GM12878 (cell line): Measurements from ENCODE around the gene LAMA2. TPM values are rescaled to one million over a fixed set of nuclear protein-coding genes. Genes with fewer than 3 reads are reported as not detected.

ENCODE experiments used
- ATAC-seq: fragments of 200-7000 bp; cut with Tn5 transposase; 3 replicates; pipeline ENCODE4 v1.9.1; 2020; ENCODE audit warnings: mild to moderate bottlenecking, moderate library complexity
- BruUV-seq: library from RNA; stranded (reverse); fragments of 400-500 nt; replicated peaks from 2 replicates; lab custom pipeline; 2021; lab: Mats Ljungman, UMichigan
- CTCF ChIA-PET: fragments of 300-600 bp; sonication (Branson Sonifier 250); formaldehyde crosslinking; extraction: SDS; loops from one replicate; lab custom pipeline; 2021; ENCODE audit warnings: inconsistent platforms; lab: Yijun Ruan, JAX
- POLR2A ChIA-PET: fragments of 350-600 bp; formaldehyde crosslinking; extraction: SDS; loops from one replicate; lab custom pipeline; 2021; ENCODE audit warnings: inconsistent platforms; lab: Charles Lee
- RAD21 ChIA-PET: fragments of 300-600 bp; sonication (Branson Sonifier 250); formaldehyde crosslinking; loops from one replicate; lab custom pipeline; 2023; ENCODE audit warnings: antibody characterized with exemption; ENCODE audit not compliant: unreplicated experiment; lab: Charles Lee
- SMC1A ChIA-PET: fragments of 300-600 bp; sonication (Branson Sonifier 250); formaldehyde crosslinking; loops from one replicate; lab custom pipeline; 2023; ENCODE audit not compliant: unreplicated experiment, uncharacterized antibody; lab: Charles Lee
- DNase-seq: peaks from one replicate; pipeline ENCODE4 v3.0.0-alpha.2; 2011; ENCODE audit warnings: low read depth, low spot score
- FAIRE-seq: peaks from 3 replicates; lab custom pipeline; 2011; peaks lifted over from hg19 to GRCh38; lab: Jason Lieb, UNC
- H2AFZ ChIP-seq: 2 replicates; pipeline ENCODE4 v1.6.0; 2011; ENCODE audit warnings: low read depth, low read length, control low read depth; ENCODE audit not compliant: control insufficient read depth
- H3K27ac ChIP-seq: 2 replicates; pipeline ENCODE4 v1.5.1; 2011; ENCODE audit warnings: control low read depth; ENCODE audit not compliant: control insufficient read depth, insufficient read depth
- H3K27me3 ChIP-seq, 2 experiments: replicated peaks in 1 of 2; 2 replicates each; pipeline versions ENCODE4 v1.6.0 to v1.6.1; 2011; ENCODE audit warnings: low read length in 1 of 2; ENCODE audit not compliant: control insufficient read depth in 2 of 2, insufficient read depth in 2 of 2
- H3K36me3 ChIP-seq, 2 experiments: 2 replicates each; pipeline ENCODE4 v1.5.1; 2011; ENCODE audit warnings: low read length in 1 of 2; ENCODE audit not compliant: control insufficient read depth in 2 of 2, insufficient read depth in 2 of 2
- H3K4me1 ChIP-seq: 2 replicates; pipeline ENCODE4 v1.6.1; 2011; ENCODE audit warnings: mild to moderate bottlenecking, low read length, moderate library complexity, mixed read lengths; ENCODE audit not compliant: control insufficient read depth, insufficient read depth
- H3K4me2 ChIP-seq: 2 replicates; pipeline ENCODE4 v1.6.0; 2011; ENCODE audit warnings: control low read depth; ENCODE audit not compliant: control insufficient read depth, insufficient read depth
- H3K4me3 ChIP-seq: fragments of 200-600 bp; sonication (generic); 2 replicates; pipeline ENCODE4 v1.5.1; 2016
- H3K79me2 ChIP-seq: 2 replicates; pipeline ENCODE4 v1.6.0; 2011; ENCODE audit warnings: low read length; ENCODE audit not compliant: control insufficient read depth, insufficient read depth
- H3K9ac ChIP-seq: 2 replicates; pipeline ENCODE4 v1.8.0; 2011; ENCODE audit warnings: low read length, control low read depth, mixed read lengths; ENCODE audit not compliant: control insufficient read depth, insufficient read depth
- H3K9me3 ChIP-seq: replicated peaks from 3 replicates; pipeline ENCODE4 v1.5.1; 2011; ENCODE audit warnings: mild to moderate bottlenecking, low read length; ENCODE audit not compliant: control insufficient read depth, insufficient read depth
- H4K20me1 ChIP-seq: 2 replicates; pipeline ENCODE4 v1.6.0; 2011; ENCODE audit not compliant: control insufficient read depth, insufficient read depth
- IRF5 ChIP-seq: fragments of 450-650 bp; IDR thresholded peaks from 2 replicates; pipeline ENCODE4 v1.6.1; 2017; ENCODE audit warnings: borderline replicate concordance
- MXI1 ChIP-seq: fragments of 150-350 bp; IDR thresholded peaks from 2 replicates; pipeline ENCODE4 v1.6.1; 2011; ENCODE audit warnings: low read depth, mild to moderate bottlenecking, inconsistent platforms, low read length, improper control_type of control experiment
- MYC ChIP-seq: IDR thresholded peaks from 2 replicates; pipeline ENCODE4 v1.6.1; 2011; ENCODE audit warnings: mild to moderate bottlenecking, low read length, moderate library complexity, inconsistent platforms; ENCODE audit not compliant: insufficient read depth, insufficient replicate concordance, insufficient read length, severe bottlenecking
- PRDM15 ChIP-seq: fragments of 450-650 bp; formaldehyde crosslinking; IDR thresholded peaks from 2 replicates; pipeline ENCODE4 v1.4.0; 2020; ENCODE audit warnings: mild to moderate bottlenecking, moderate library complexity
- SMARCA5 ChIP-seq: fragments of 450-650 bp; IDR thresholded peaks from 2 replicates; pipeline ENCODE4 v1.6.1; 2017; ENCODE audit warnings: mild to moderate bottlenecking
- SUZ12 ChIP-seq: fragments of 200-600 bp; sonication (generic); IDR thresholded peaks from one replicate; pipeline ENCODE4 v1.6.1; 2018; ENCODE audit warnings: antibody characterized with exemption, mild to moderate bottlenecking; ENCODE audit not compliant: unreplicated experiment
- TARDBP ChIP-seq: IDR thresholded peaks from 2 replicates; pipeline ENCODE4 v1.6.1; 2016; ENCODE audit warnings: borderline replicate concordance
- TCF7 ChIP-seq: IDR thresholded peaks from 2 replicates; pipeline ENCODE4 v1.6.1; 2014; ENCODE audit warnings: antibody characterized with exemption, borderline replicate concordance
- ZBTB33 ChIP-seq: fragments of 450-650 bp; IDR thresholded peaks from 2 replicates; pipeline ENCODE4 v1.6.1; 2017; ENCODE audit warnings: mild to moderate bottlenecking
- WGBS: methylation state at CpG from one replicate; pipeline ENCODE4 v1.1.6; 2016; ENCODE audit warnings: low lambda C conversion rate; ENCODE audit not compliant: insufficient replicate concordance, insufficient coverage; ENCODE audit errors: missing lambda C conversion rate; 5-methylcytosine and 5-hydroxymethylcytosine counted together
- in situ Hi-C: fragments of 300-500 bp; cut with MboI; formaldehyde crosslinking; loops from 9 replicates; pipeline ENCODE4 v1.14.3; 2018; ENCODE audit warnings: mixed read lengths
- intact Hi-C: fragments of 100-400 bp; cut with micrococcal nuclease; formaldehyde crosslinking; loops from one replicate; pipeline ENCODE4 v1.14.2; 2022; ENCODE audit not compliant: unreplicated experiment
- polyA plus RNA-seq, 11 experiments: library from polyadenylated mRNA; depleted of rRNA in 4 of 11; unstranded in 6 of 11; stranded (reverse) in 5 of 11; fragments of >200 nt; fragmentation: Nextera tagmentation in 4 of 11; fragmentation: Illumina TruSeq in 1 of 11; extraction: Ambion mirVana in 4 of 11; extraction: Trizol in 1 of 11; gene quantifications; 1 replicate in 1 of 11; 2 replicates in 10 of 11; pipeline versions ENCODE4 v1.2.1 to v1.2.3, GENCODE V29; 2011 to 2016; ENCODE audit warnings: inconsistent platforms in 2 of 11, missing spikeins in 2 of 11, low read depth in 1 of 11
- total RNA-seq, 4 experiments: library from RNA; depleted of rRNA in 3 of 4; stranded (reverse); fragments of >200 nt in 3 of 4; fragmentation: Illumina TruSeq in 1 of 4; extraction: Trizol in 1 of 4; gene quantifications; 2 replicates each; pipeline versions ENCODE4 v1.2.1 to v1.2.3, GENCODE V29; 2013 to 2021

The LAMA2 gene
- total and polyA plus RNA-seq, 10 of the 15 experiments (the other 5 are each of a cell fraction or from before 2014, with no cell fraction given): 0.04 to 2.0 (median 0.37) TPM; not detected in 1

- TF ChIP-seq SUZ12 (no peak), SMARCA5 (no peak), MXI1 (no peak), PRDM15 (no peak)
- TF ChIP-seq, all 136 proteins: peak for 0
Observed at GRCh38 chr6:128886706-128887105, 3.8 kb downstream of the LAMA2 start (continued).

- H3K9ac ChIP-seq: no peak overlapping the region
- no peak overlapping the region for H3K27ac ChIP-seq
- in situ Hi-C loops: no loop called here
- intact Hi-C loops: no loop called here
- no TSS peak for BruUV-seq
- ChIA-PET CTCF (interaction anchor here (1.9 kb wide), 1 partner anchor 12 kb away, joined by 5 read pairs; no protein-coding TSS in a partner anchor), POLR2A (no interaction called here), SMC1A (interaction anchor here (0.7 kb wide), 1 partner anchor 31 kb away, joined by 3 read pairs; no protein-coding TSS in a partner anchor), RAD21 (no interaction called here)
- no peaks in the 10 kb centered on the region for H3K27me3 ChIP-seq
- H2AFZ ChIP-seq: no peak overlapping the region
- no peak overlapping the region for H3K4me2 ChIP-seq
- ATAC-seq (no peak), FAIRE-seq (no peak), DNase-seq (no peak)
- no peaks in the 10 kb centered on the region for H3K4me1 ChIP-seq
- no peaks in the 10 kb centered on the region for H4K20me1 ChIP-seq
- H3K9me3 ChIP-seq: no peaks in the 10 kb centered on the region
- no peak overlapping the region for H3K4me3 ChIP-seq
- WGBS: 18% methylated on average over 5 of the region's 5 CpGs
- H3K36me3 ChIP-seq: no peaks in the 10 kb centered on the region
- H3K79me2 ChIP-seq: no peaks in the 10 kb centered on the region
- TF ChIP-seq ZBTB33 (no peak), TARDBP (no peak), IRF5 (no peak), MYC (no peak), TCF7 (no peak)
Observed at GRCh38 chr6:128888444-128889175, 5.7 kb downstream of the LAMA2 start.
